PFSK-1 (cell line): ENCODE measurements around the gene SUSD4.

ENCODE experiments used
- FOXP2 ChIP-seq: optimal IDR thresholded peaks from 2 replicates; pipeline ENCODE3; 2011; ENCODE audit warnings: borderline replicate concordance, control low read depth, inconsistent platforms; ENCODE audit not compliant: insufficient read depth; ENCODE audit errors: extremely low read length, extremely low read depth
- POLR2AphosphoS5 ChIP-seq: IDR thresholded peaks from 2 replicates; pipeline ENCODE4 v1.6.1; 2012; ENCODE audit warnings: low read depth, mild to moderate bottlenecking, control low read depth, low read length, moderate library complexity
- REST ChIP-seq, 2 experiments: IDR thresholded peaks; 2 replicates each; pipeline versions ENCODE4 v1.6.1 to v1.8.0; 2011 to 2012; ENCODE audit warnings: low read depth in 2 of 2, low read length in 2 of 2, control low read depth in 1 of 2, inconsistent platforms in 1 of 2, mild to moderate bottlenecking in 1 of 2, moderate library complexity in 1 of 2; ENCODE audit not compliant: insufficient read depth in 1 of 2
- SIN3A ChIP-seq: IDR thresholded peaks from 2 replicates; pipeline ENCODE4 v1.6.1; 2012; ENCODE audit warnings: mild to moderate bottlenecking, low read length, moderate library complexity, borderline replicate concordance; ENCODE audit not compliant: insufficient read depth
- TAF1 ChIP-seq: IDR thresholded peaks from 2 replicates; pipeline ENCODE4 v1.6.1; 2012; ENCODE audit warnings: low read length, control low read depth, borderline replicate concordance; ENCODE audit not compliant: insufficient read depth

DNA sequence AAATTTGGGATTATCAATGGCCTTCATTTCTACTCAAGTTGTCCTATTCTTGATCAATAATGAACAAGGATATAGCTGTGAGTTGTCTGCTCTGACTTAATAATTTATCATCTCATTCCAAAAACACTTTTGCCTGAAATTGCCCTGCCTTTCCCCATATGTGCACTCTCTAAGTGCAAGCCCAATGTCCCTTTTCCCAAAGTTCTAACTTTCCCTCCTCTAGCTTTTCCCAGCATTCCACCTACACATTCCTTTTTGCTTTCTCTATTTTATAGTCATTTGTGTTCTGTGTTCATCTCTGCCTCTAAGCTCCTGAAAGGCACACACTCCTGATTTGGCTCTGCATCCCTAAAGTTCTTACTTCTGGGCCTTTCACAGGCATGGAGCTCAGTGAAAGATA lies 34.7 kb downstream of the SUSD4 start:
- TF ChIP-seq REST (IDR thresholded peaks at IDR 0.05; ENCODE audit: insufficient read depth in 1 of 2, low read depth in 2 of 2, low read length in 2 of 2) (no peak), SIN3A (no peak), TAF1 (no peak), POLR2AphosphoS5 (no peak), FOXP2 (no peak)
